Chondrocyte (in vitro differentiated cells): Measurements from ENCODE around the gene IQCC. TPM values are rescaled to one million over a fixed set of nuclear protein-coding genes. Genes with fewer than 3 reads are reported as not detected.

Source experiments
- DNase-seq: peaks from one replicate; pipeline ENCODE4 v3.0.0; 2021; ENCODE audit warnings: mixed read lengths, low spot score
- H3K27ac Mint-ChIP-seq: one replicate; pipeline ENCODE4 v1.8.0; 2021; ENCODE audit warnings: mild to moderate bottlenecking, moderate library complexity, mixed read lengths; ENCODE audit not compliant: unreplicated experiment
- H3K27me3 Mint-ChIP-seq: 2 replicates; pipeline ENCODE4 v1.8.0; 2021; ENCODE audit warnings: low read depth, mixed read lengths
- H3K36me3 Mint-ChIP-seq: 2 replicates; pipeline ENCODE4 v1.8.0; 2021; ENCODE audit warnings: low read depth, mixed read lengths
- H3K4me1 Mint-ChIP-seq: 2 replicates; pipeline ENCODE4 v1.8.0; 2021; ENCODE audit warnings: low read depth, mild to moderate bottlenecking, mixed read lengths
- H3K4me3 Mint-ChIP-seq: one replicate; pipeline ENCODE4 v1.8.0; 2021; ENCODE audit warnings: mild to moderate bottlenecking, moderate library complexity, mixed read lengths; ENCODE audit not compliant: unreplicated experiment
- H3K9me3 Mint-ChIP-seq: 2 replicates; pipeline ENCODE4 v1.8.0; 2021; ENCODE audit warnings: low read depth, mixed read lengths
- CTCF ChIP-seq: fragments of 200-600 bp; sonication (generic); IDR thresholded peaks from 2 replicates; pipeline ENCODE4 v1.5.0; 2021; ENCODE audit warnings: antibody characterized with exemption, mild to moderate bottlenecking, moderate library complexity
- total RNA-seq: library from RNA; stranded (reverse); gene quantifications from 3 replicates; pipeline ENCODE4 v1.2.1, GENCODE V29; 2021

The IQCC gene
- total RNA-seq, 1 donor from 2014 or later: 1.5 TPM

DNA sequence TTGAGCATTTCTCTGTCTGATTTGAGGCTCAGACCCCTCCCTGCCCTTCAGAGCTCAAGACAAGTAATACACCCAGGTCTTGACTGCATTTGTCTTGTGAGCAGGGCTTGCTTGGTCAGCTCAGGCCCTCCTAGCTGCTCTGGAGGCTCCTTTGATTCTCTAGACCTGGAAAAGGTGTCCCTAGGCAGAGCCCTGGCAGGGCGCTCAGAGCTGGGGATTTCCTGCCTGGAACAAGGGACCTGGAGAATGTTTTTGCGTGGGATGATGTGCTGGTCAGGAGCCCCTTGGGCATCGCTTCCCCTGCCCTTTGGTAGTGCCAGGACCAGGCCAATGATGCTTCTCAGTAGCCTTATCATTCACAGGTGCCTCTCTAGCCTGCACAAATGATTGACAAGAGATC, 9.9 kb upstream of the IQCC start:
- Mint-ChIP-seq H3K9me3 (no peaks in the 10 kb centered on the region), H3K27ac (peak overlapping the region; percentile 17), H3K27me3 (no peaks in the 10 kb centered on the region), H3K4me3 (no peak overlapping the region), H3K4me1 (peaks cover 36% of the 10 kb centered on the region), H3K36me3 (peaks cover 56% of the 10 kb centered on the region)
- no peak for DNase-seq
- no peak for TF ChIP-seq CTCF

DNA sequence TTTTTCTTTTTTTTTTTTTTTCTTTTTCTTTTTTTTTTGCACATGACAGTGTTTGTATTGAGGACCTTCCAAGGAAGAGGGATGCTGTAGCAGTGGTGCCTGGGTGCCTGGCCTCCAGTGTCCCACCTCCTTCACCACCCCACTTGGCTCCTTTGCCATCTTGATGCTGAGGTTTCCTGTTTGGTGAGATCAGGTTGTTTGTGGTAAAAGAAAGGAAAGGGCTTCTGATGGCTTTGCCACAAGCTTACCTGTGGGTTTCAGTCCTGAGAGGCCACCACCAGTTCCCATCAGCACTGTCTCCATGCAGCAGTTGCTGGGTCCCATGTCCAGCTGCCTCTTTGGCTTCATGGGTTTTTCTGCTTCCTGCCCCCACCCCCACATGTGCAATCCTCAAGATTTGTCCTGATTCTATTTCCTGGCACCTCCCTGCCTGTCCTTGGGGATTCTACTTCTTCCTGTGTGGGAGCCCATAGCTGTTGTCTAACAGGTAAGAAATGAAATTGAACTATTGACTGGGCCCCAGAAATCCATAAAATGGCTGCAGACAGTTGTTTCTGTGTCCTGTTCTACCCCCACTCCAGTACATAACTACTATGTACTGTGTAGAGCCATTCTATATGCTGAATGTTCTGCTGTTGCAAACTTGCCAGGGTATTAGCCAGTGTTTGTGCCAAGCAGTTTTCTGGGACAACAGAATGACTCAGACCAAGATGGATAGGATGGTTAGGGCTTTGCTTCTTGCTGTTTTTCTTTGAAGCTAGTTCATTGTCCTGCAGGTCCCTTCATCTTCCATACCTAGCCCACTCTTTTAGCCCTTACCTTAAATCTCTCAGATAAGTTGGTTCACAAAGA, 9.3 kb upstream of the IQCC start:
- TF ChIP-seq CTCF: no peak
- peaks cover 36% of the 10 kb centered on the region for H3K4me1 Mint-ChIP-seq
- H3K36me3 Mint-ChIP-seq: peaks cover 53% of the 10 kb centered on the region
- H3K27me3 Mint-ChIP-seq: no peaks in the 10 kb centered on the region
- DNase-seq: no peak
- no peaks in the 10 kb centered on the region for H3K9me3 Mint-ChIP-seq
- peak overlapping the region; percentile 27 for H3K27ac Mint-ChIP-seq
- H3K4me3 Mint-ChIP-seq: no peak overlapping the region

DNA sequence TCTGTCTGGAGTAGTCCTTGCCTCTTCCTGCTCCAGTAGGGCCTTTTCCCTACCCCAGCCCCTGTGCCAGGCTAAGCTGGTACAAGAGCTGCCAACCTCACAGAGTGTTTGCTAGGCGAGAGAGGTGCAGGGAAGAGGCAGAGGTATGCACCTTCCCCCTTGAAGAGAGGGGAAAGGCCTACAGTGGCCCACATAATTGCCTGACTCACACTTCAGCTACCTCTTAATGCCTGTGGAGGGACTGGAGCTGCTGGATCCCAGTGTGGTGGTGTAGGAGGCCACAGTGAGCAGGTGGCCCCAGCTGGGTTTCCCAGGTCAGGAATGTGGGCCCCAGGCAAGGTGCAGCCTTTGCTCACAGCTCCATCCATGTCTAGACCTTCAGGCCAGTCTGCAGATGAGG, 8.4 kb upstream of the IQCC start:
- no peak overlapping the region for H3K4me3 Mint-ChIP-seq
- H3K9me3 Mint-ChIP-seq: no peaks in the 10 kb centered on the region
- peak overlapping the region; percentile 54 for H3K27ac Mint-ChIP-seq
- H3K36me3 Mint-ChIP-seq: peaks cover 45% of the 10 kb centered on the region
- no peaks in the 10 kb centered on the region for H3K27me3 Mint-ChIP-seq
- no peak for TF ChIP-seq CTCF
- peaks cover 44% of the 10 kb centered on the region for H3K4me1 Mint-ChIP-seq
- DNase-seq: no peak

DNA sequence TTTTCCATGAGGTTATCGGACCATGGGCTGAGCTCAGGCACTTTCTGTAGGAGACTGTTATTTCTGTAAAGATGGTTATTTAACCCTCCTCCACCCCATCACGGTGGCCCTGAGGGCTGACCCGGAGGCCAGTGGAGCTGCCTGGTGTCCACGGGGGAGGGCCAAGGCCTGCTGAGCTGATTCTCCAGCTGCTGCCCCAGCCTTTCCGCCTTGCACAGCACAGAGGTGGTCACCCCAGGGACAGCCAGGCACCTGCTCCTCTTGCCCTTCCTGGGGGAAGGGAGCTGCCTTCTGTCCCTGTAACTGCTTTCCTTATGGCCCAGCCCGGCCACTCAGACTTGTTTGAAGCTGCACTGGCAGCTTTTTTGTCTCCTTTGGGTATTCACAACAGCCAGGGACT, 7.6 kb upstream of the IQCC start:
- peaks cover 37% of the 10 kb centered on the region for H3K36me3 Mint-ChIP-seq
- H3K4me1 Mint-ChIP-seq: peaks cover 48% of the 10 kb centered on the region
- no peaks in the 10 kb centered on the region for H3K27me3 Mint-ChIP-seq
- no peak for DNase-seq
- H3K4me3 Mint-ChIP-seq: no peak overlapping the region
- H3K27ac Mint-ChIP-seq: peak overlapping the region; percentile 57
- no peaks in the 10 kb centered on the region for H3K9me3 Mint-ChIP-seq
- no peak for TF ChIP-seq CTCF

DNA sequence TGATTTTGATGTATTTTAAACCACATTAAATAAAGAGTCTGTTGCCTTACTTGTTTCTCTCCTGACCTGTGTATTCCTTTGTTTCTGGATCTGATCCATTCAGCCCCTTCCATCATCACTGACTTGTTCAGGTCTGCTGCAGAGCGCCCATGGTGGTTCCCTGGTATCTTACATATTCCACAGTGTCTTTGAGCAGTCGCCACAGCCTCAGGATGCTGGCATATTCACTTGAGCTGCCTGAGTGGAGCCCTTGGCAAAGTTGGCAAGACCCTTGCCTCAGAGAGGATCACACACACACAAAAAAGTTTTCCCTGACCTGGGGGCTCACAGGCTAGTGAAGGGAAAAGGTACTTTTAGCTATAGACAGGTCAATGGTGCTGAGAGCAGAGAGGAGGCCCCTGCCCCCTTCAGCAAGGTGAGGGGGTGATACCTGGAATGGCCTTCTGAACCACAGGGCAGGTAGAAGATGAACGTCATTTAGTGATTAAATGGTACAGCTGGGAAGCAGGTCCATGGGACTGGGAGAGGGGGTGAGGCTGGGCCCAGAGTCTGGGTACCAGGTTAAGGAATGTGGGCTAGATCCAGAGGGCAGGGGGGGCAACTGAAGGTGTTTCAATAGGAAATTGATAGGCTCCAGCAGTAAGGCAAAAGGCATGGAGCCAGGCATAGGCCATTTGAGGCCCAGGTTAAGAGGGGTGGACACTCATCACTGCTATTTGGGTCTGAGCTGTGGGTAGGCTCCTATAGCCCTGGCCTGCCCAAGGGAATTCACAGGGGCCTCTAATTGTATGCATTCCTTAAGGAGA, 7.0 kb upstream of the IQCC start:
- H3K27ac Mint-ChIP-seq: peak overlapping the region; percentile 57
- H3K36me3 Mint-ChIP-seq: peaks cover 32% of the 10 kb centered on the region
- no peak for TF ChIP-seq CTCF
- H3K27me3 Mint-ChIP-seq: no peaks in the 10 kb centered on the region
- H3K9me3 Mint-ChIP-seq: no peaks in the 10 kb centered on the region
- no peak overlapping the region for H3K4me3 Mint-ChIP-seq
- peaks cover 48% of the 10 kb centered on the region for H3K4me1 Mint-ChIP-seq
- no peak for DNase-seq
